ENCODE data around the gene EIF4G1. TPM values are rescaled to one million over a fixed set of nuclear protein-coding genes. Genes with fewer than 3 reads are reported as not detected.
"Not testable (repeated sequence)": the region's sequence is repeated elsewhere in the genome, so short reads cannot be mapped to it uniquely, and the experiment has no call there.

EIF4G1 gene
- total and polyA plus RNA-seq, 12 donors = 231 to 600 (median 348) TPM

DNA sequence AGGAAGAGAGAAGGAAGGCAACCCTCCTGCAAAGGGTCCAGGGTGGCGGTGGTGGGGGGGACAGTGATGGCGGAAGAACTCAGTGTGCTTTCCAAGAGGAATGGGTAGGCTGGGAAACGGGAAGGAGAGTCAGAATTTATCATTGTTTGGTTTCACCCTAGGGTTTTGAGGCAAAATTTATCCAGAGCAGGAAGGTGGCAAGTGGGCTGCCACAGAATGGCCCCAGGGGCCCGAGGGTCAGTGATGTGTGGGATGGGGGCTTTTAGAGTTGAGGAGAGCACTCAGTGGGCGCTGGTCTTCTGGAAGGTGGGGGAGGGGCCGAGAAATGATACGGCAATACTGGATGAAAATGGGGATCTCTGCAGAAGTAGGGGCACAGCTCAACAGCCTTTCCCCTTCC, 23.6 kb downstream of the EIF4G1 start:
- intact Hi-C loops (cut with DNase I) = no loop called here
- H3K4me3 ChIP-seq = peak overlapping the region in 1 of 4 donors; percentile 5

DNA sequence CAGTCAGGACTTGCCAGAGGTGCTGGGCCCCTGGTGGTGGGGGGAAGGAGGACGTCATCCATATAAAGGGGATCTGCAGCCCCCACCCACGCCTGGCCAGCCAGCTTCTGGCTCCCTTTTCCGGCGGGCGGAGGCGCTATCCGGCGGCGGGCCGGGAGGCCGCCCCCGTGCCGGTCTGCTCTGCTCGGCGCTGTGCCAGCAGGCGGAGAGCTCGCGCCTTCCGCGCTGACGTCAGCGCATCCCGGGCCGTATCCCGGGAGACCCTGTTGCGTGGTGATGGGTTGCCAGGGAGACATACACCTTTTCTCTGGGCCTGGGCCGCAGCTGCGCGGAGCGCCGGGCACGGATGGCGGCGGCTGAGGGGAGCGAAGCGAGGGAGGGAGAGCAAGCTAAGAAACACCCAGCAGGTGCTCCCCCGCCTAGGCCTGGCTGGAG, 24.1 kb downstream of the EIF4G1 start:
- intact Hi-C loops (cut with DNase I) = no loop called here
- H3K4me1 ChIP-seq (replicated peaks in 1 of 2) = peaks cover 13 to 37% of the 10 kb centered on the region in 2 donors
- peaks cover 0 to 41% of the 10 kb centered on the region in 2 donors for H3K36me3 ChIP-seq (replicated peaks in 1 of 2)
- no peaks in the 10 kb centered on the region for H3K9me3 ChIP-seq (replicated peaks in 1 of 3)
- peak overlapping the region in 3 of 5 donors; percentile 60 to 98 (median 97) for H3K27ac ChIP-seq
- H3K27me3 ChIP-seq = no peaks in the 10 kb centered on the region
- DNase-seq = peak in 6 of 7 donors; percentile 40 to 94 (median 64)
- WGBS, 4 donors = 36 to 80% (median 45%) methylated on average over 5 to 37 of the region's 37 CpGs
- peak overlapping the region in 1 of 4 donors; percentile 5 for H3K4me3 ChIP-seq
- TF ChIP-seq POLR2A (IDR thresholded peaks at IDR 0.05) (no peak), CTCF (IDR thresholded peaks at IDR 0.05) (peak in 2 of 6 experiments; percentile 9 to 13)

More for the DNA sequence above, 23.6 kb downstream of the EIF4G1 start:
- DNase-seq = no peak
- Histone ChIP-seq H3K27me3 (no peaks in the 10 kb centered on the region), H3K4me1 (replicated peaks in 1 of 2) (peaks cover 13 to 37% of the 10 kb centered on the region in 2 donors), H3K36me3 (replicated peaks in 1 of 2) (peaks cover 0 to 41% of the 10 kb centered on the region in 2 donors), H3K27ac (peak overlapping the region in 3 of 5 donors; percentile 60 to 98 (median 97)), H3K9me3 (replicated peaks in 1 of 3) (no peaks in the 10 kb centered on the region)
- WGBS, 4 donors = 62 to 77% (median 72%) methylated on average over 7 of the region's 7 CpGs
- TF ChIP-seq POLR2A (IDR thresholded peaks at IDR 0.05) (no peak), CTCF (IDR thresholded peaks at IDR 0.05) (no peak)

- Histone ChIP-seq H3K27ac (peak overlapping the region in 2 of 5 donors; percentile 97 to 98), H3K4me1 (replicated peaks in 1 of 2) (peaks cover 13 to 37% of the 10 kb centered on the region in 2 donors), H3K36me3 (replicated peaks in 1 of 2) (peaks cover 0 to 41% of the 10 kb centered on the region in 2 donors), H3K27me3 (no peaks in the 10 kb centered on the region), H3K9me3 (replicated peaks in 1 of 3) (no peaks in the 10 kb centered on the region), H3K4me3 (peak overlapping the region in 1 of 4 donors; percentile 5)
- DNase-seq = no peak
- TF ChIP-seq CTCF (IDR thresholded peaks at IDR 0.05) = no peak
- intact Hi-C loops (cut with DNase I) = no loop called here
- WGBS, 4 donors = 68 to 77% (median 74%) methylated on average over 8 of the region's 8 CpGs
Observed at GRCh38 chr3:184339001-184339400, 24.6 kb downstream of the EIF4G1 start.

DNA sequence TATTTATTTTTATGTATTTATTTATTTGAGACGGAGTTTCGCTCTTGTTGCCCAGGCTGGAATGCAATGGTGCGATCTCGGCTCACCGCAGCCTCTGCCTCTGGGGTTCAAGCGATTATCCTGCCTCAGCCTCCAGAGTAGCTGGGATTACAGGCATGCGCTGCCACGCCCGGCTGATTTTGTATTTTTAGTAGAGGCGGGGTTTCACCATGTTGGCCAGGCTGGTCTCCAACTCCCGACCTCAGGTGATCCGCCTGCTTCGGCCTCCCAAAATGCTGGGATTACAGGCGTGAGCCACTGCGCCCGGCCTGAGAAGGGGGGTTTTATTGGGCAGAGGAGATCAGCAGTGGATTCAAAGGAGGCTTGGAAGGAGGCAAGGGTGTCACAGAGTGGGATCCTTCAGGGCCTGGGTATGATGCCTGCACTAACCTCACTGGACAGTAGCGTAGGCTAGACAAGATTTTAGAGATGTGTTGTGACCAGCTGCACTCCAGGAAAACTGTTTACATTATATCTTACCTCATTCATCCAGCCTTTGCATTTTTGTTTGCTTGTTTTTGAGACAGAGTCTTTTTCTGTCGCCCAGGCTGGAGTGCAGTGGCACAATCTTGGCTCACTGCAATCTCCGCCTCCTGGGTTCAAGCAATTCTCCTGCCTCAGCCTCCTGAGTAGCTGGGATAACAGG, 25.2 kb downstream of the EIF4G1 start:
- not testable (repeated sequence) for H3K4me3 ChIP-seq; H3K9me3 ChIP-seq (replicated peaks in 1 of 3); H3K27me3 ChIP-seq; DNase-seq
- intact Hi-C loops (cut with DNase I) = loop anchor here in 1 of 2 donors (5.0 kb wide), 1 partner anchor 32 kb away; no protein-coding TSS in a partner anchor
- 88 to 95% (median 93%) methylated on average over 16 to 19 of the region's 19 CpGs for WGBS, 4 donors
- H3K4me1 ChIP-seq (replicated peaks in 1 of 2) = peaks cover 13 to 32% of the 10 kb centered on the region in 2 donors
- peaks cover 0 to 40% of the 10 kb centered on the region in 2 donors for H3K36me3 ChIP-seq (replicated peaks in 1 of 2)
- peak overlapping the region in 1 of 5 donors; percentile 97 for H3K27ac ChIP-seq
